Suppressor macrophage (primary cell): Measurements from ENCODE around the gene IL10RA.

Experiments used
- DNase-seq, 4 experiments: peaks; one replicate each; pipeline ENCODE4 v3.0.0-alpha.2; 2020 to 2022

Gene IL10RA

GRCh38 chr11:117992620-117993019, 6.4 kb downstream of the IL10RA start:
- DNase-seq, result no peak

GRCh38 chr11:117993988-117994745, 8.0 kb downstream of the IL10RA start:
- DNase-seq, result peak; percentile 88 to 94 (median 93)

GRCh38 chr11:117995472-117995871, 9.3 kb downstream of the IL10RA start:
- DNase-seq, result no peak

- DNase-seq, result no peak
Observed at GRCh38 chr11:117996058-117996457, 9.9 kb downstream of the IL10RA start.

- peak in 1 of 4 experiments; percentile 2 for DNase-seq
Observed at GRCh38 chr11:117997406-117997805, 11.2 kb downstream of the IL10RA start.

GRCh38 chr11:117997823-117998579, 11.8 kb downstream of the IL10RA start:
- DNase-seq, result peak in 1 of 4 experiments; percentile 6

- peak in 1 of 4 experiments; percentile 7 for DNase-seq
Observed at GRCh38 chr11:117998664-117999353, 12.6 kb downstream of the IL10RA start.

GRCh38 chr11:117999354-117999993, 13.3 kb downstream of the IL10RA start:
- DNase-seq, result peak in 2 of 4 experiments; percentile 22 to 39

GRCh38 chr11:118000067-118000849, 14.1 kb downstream of the IL10RA start:
- DNase-seq, result peak in 1 of 4 experiments; percentile 3

GRCh38 chr11:118000850-118001228, 14.6 kb downstream of the IL10RA start:
- peak in 1 of 4 experiments; percentile 13 for DNase-seq

GRCh38 chr11:118001494-118001971, 15.3 kb downstream of the IL10RA start:
- DNase-seq, result peak in 2 of 4 experiments; percentile 26 to 31

GRCh38 chr11:118002010-118002540, 15.9 kb downstream of the IL10RA start:
- peak in 3 of 4 experiments; percentile 41 to 62 (median 57) for DNase-seq

GRCh38 chr11:118002541-118003423, 16.6 kb downstream of the IL10RA start:
- peak; percentile 76 to 91 (median 84) for DNase-seq

GRCh38 chr11:118003456-118003855, 17.3 kb downstream of the IL10RA start:
- DNase-seq, result no peak

GRCh38 chr11:118004543-118005223, 18.5 kb downstream of the IL10RA start:
- no peak for DNase-seq

- DNase-seq, result no peak
Observed at GRCh38 chr11:118005224-118006152, 19.3 kb downstream of the IL10RA start.

GRCh38 chr11:118006153-118006534, 19.9 kb downstream of the IL10RA start:
- peak; percentile 61 to 84 (median 72) for DNase-seq

- DNase-seq, result peak in 3 of 4 experiments; percentile 53 to 64 (median 56)
Observed at GRCh38 chr11:118007040-118007439, 20.8 kb downstream of the IL10RA start.
